ENCODE data around the gene TIFAB. TPM values are rescaled to one million over a fixed set of nuclear protein-coding genes. Genes with fewer than 3 reads are reported as not detected.

Gene TIFAB
- total RNA-seq (2014; rRNA removed; shearing (Covaris generic)): not detected in 2 replicates
- polyA plus RNA-seq (2016; fragmentation: Nextera tagmentation; extraction: Ambion mirVana): not detected in 2 replicates
- long read RNA-seq: 0 reads

DNA sequence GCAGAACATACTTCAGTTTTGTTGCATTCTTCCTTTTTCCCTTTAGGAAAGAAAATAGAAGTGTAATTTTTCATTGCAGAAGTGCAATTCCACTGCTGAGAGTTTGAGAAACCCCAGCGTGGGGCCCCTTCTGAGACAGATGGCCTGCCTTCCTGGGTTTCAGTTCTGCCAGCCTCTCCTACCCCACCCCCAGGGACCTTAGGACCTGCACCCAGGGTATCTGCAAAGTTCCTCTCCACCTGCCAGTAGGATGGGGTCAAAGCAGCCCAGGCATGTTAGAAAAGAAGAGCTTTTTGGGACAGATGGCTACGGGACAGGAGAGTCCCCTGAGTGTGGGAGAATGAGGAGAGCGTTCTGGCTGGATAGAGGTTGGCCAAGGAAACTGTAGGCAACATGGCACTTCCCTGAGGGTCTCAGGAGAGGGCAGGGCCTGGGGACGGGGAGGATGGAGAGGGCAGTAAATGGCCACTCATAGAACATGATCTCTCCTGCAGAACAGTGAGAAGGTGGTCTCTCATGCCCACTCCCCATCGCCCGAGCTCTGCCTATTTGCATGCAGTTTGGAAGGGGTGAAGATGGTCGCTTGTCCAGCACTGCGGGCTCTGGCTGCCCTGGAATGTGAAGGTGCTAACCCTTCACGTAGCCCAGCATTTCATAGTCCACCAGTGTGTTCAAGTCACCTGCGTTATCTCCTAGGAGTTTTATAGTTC lies at the start of gene TIFAB:
TIFAB (minus strand) TSS at position 31 of the 710 bp plus-strand sequence. CDS start 2,412 bp downstream, outside the sequence.
- no peak for ATAC-seq
- H3K36me3 ChIP-seq (ENCODE audit: insufficient read depth): no peaks in the 10 kb centered on the region
- no peaks in the 10 kb centered on the region for H3K36me3 Mint-ChIP-seq (ENCODE audit: low read depth)
- no peak within 1 kb of the TSS for H3K27ac Mint-ChIP-seq
- peaks cover 4% of the 10 kb centered on the region; the same call in 1 of the 2 replicates for H3K27me3 ChIP-seq (ENCODE audit: insufficient read depth)
- H3K9me2 ChIP-seq (ENCODE audit: insufficient read depth): no peaks in the 10 kb centered on the region
- TF ChIP-seq ZNF114 (CRISPR knock-in tag; IDR thresholded peaks at IDR 0.05): no peak
- H3F3A ChIP-seq (replicated peaks; ENCODE audit: low read depth): no peaks in the 10 kb centered on the region
- H3K4me3 ChIP-seq: no peak within 1 kb of the TSS
- H3K27ac ChIP-seq (ENCODE audit: low read depth): no peak within 1 kb of the TSS
- no peak within 1 kb of the TSS for H2AFZ ChIP-seq
- no peak for DNase-seq (ENCODE audit: low spot score)
- H3K4me1 Mint-ChIP-seq: peaks cover 6% of the 10 kb centered on the region; the same call in 2 of the 3 replicates
- no peak within 1 kb of the TSS for H3K4me3 Mint-ChIP-seq
- no peaks in the 10 kb centered on the region for H3K4me1 ChIP-seq (ENCODE audit: insufficient read depth)
- H3K4me2 ChIP-seq: no peak within 1 kb of the TSS
- no peaks in the 10 kb centered on the region for H3K9me3 Mint-ChIP-seq
- no peaks in the 10 kb centered on the region for H4K20me1 ChIP-seq (replicated peaks; ENCODE audit: insufficient read depth)
- peaks cover 5% of the 10 kb centered on the region for H3K27me3 Mint-ChIP-seq (ENCODE audit: insufficient read depth, low read depth, poor library complexity)
- no peaks in the 10 kb centered on the region for H3K79me2 ChIP-seq (replicated peaks; ENCODE audit: insufficient read depth)

DNA sequence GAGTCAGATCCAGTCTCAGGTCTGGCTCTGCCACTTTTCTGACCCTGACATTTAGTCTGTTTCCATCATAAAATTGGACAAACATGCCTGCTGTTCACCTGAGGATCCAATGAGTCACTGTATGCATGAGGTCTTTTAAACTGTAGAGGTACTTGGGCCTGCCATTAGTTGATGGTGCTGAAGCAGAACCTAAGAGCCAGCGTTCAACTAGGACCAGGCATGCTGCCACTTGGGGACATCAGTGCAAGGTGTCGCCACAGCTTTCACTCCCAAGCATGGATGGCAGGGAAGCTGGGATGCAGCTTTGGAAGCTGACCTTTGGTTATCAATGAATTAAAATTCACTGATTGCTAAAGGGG lies 46.5 kb upstream of the TIFAB start:
- no peaks in the 10 kb centered on the region for H3K36me3 Mint-ChIP-seq (ENCODE audit: low read depth)
- Histone ChIP-seq H3K4me1 (ENCODE audit: insufficient read depth) (no peaks in the 10 kb centered on the region; the same call in 1 of the 2 replicates), H3K4me3 (no peak overlapping the region), H3F3A (replicated peaks; ENCODE audit: low read depth) (no peaks in the 10 kb centered on the region), H4K20me1 (replicated peaks; ENCODE audit: insufficient read depth) (0 out of 2 replicates have a peak, but pooled peaks cover 7% of the 10 kb centered on the region), H3K9me2 (ENCODE audit: insufficient read depth) (peaks cover 4% of the 10 kb centered on the region; the same call in 1 of the 2 replicates), H3K36me3 (ENCODE audit: insufficient read depth) (no peaks in the 10 kb centered on the region), H3K27me3 (ENCODE audit: insufficient read depth) (peaks cover 87% of the 10 kb centered on the region), H3K4me2 (no peak overlapping the region), H3K79me2 (replicated peaks; ENCODE audit: insufficient read depth) (no peaks in the 10 kb centered on the region), H3K27ac (ENCODE audit: low read depth) (no peak overlapping the region), H2AFZ (no peak overlapping the region)
- no peak for ATAC-seq
- no peaks in the 10 kb centered on the region for H3K9me3 Mint-ChIP-seq
- no peak overlapping the region for H3K4me3 Mint-ChIP-seq
- peaks cover 46% of the 10 kb centered on the region for H3K27me3 Mint-ChIP-seq (ENCODE audit: insufficient read depth, low read depth, poor library complexity)
- TF ChIP-seq REST (IDR thresholded peaks at IDR 0.05; ENCODE audit: unreplicated experiment) (no peak), EZH2 (IDR thresholded peaks at IDR 0.05; ENCODE audit: low read depth, unreplicated experiment) (no peak), POLR2AphosphoS5 (IDR thresholded peaks at IDR 0.05; ENCODE audit: low read depth) (no peak), ZNF462 (CRISPR knock-in tag; IDR thresholded peaks at IDR 0.05) (no peak), ZNF331 (CRISPR knock-in tag; IDR thresholded peaks at IDR 0.05; ENCODE audit: low read depth) (no peak), NANOG (IDR thresholded peaks at IDR 0.05; ENCODE audit: borderline replicate concordance) (no peak), EZH2phosphoT487 (IDR thresholded peaks at IDR 0.05; ENCODE audit: unreplicated experiment) (no peak), ETS1 (IDR thresholded peaks at IDR 0.05) (no peak), STAT1 (IDR thresholded peaks at IDR 0.05; ENCODE audit: unreplicated experiment) (no peak)
- no peak for DNase-seq (ENCODE audit: low spot score)
- no peak overlapping the region for H3K27ac Mint-ChIP-seq
- peaks cover 17% of the 10 kb centered on the region for H3K4me1 Mint-ChIP-seq

All from GM23338 (cell line).